Endothelial cell of umbilical vein (primary cell): Measurements from ENCODE around the gene ZNF148. TPM values are rescaled to one million over a fixed set of nuclear protein-coding genes. Genes with fewer than 3 reads are reported as not detected.

ENCODE experiments used
- BruUV-seq: library from RNA; stranded (reverse); fragments of 400-500 nt; replicated peaks from 2 replicates; lab custom pipeline; 2021; lab: Mats Ljungman, UMichigan
- CTCF ChIA-PET: fragments of 300-600, 350-600 bp; sonication (Branson Sonifier 250); formaldehyde crosslinking; loops from one replicate; lab custom pipeline; 2021; ENCODE audit warnings: antibody characterized with exemption, inconsistent platforms; lab: Charles Lee
- POLR2A ChIA-PET: fragments of 300-600, 350-600 bp; sonication (Branson Sonifier 250); formaldehyde crosslinking; loops from one replicate; lab custom pipeline; 2021; ENCODE audit warnings: antibody characterized with exemption, inconsistent platforms; lab: Charles Lee
- DNase-seq: peaks from one replicate; pipeline ENCODE4 v3.0.0-alpha.2; 2011; ENCODE audit warnings: low read depth, low spot score
- FAIRE-seq: peaks from 2 replicates; lab custom pipeline; 2011; peaks lifted over from hg19 to GRCh38; lab: Jason Lieb, UNC
- H2AFZ ChIP-seq: 2 replicates; pipeline ENCODE4 v1.6.0; 2012; ENCODE audit warnings: low read depth, low read length, control low read depth, inconsistent platforms
- H3K27ac ChIP-seq: 2 replicates; pipeline ENCODE4 v1.5.1; 2011; ENCODE audit warnings: low read depth, mild to moderate bottlenecking, control low read depth, low read length, moderate library complexity; ENCODE audit not compliant: insufficient read depth
- H3K27me3 ChIP-seq, 2 experiments: 2 replicates each; pipeline versions ENCODE4 v1.6.0 to v1.6.1; 2011; ENCODE audit warnings: low read length in 2 of 2, mixed read lengths in 1 of 2; ENCODE audit not compliant: control insufficient read depth in 2 of 2, insufficient read depth in 2 of 2
- H3K36me3 ChIP-seq, 2 experiments: 2 replicates in 1 of 2; 3 replicates in 1 of 2; pipeline ENCODE4 v1.5.1; 2011; ENCODE audit warnings: low read length in 2 of 2, mild to moderate bottlenecking in 1 of 2, moderate library complexity in 1 of 2; ENCODE audit not compliant: control insufficient read depth in 2 of 2, insufficient read depth in 2 of 2; ENCODE audit errors: extremely low read depth in 1 of 2
- H3K4me1 ChIP-seq: 3 replicates; pipeline ENCODE4 v1.5.1; 2011; ENCODE audit warnings: mild to moderate bottlenecking, low read length; ENCODE audit not compliant: control insufficient read depth, insufficient read depth; ENCODE audit errors: extremely low read depth
- H3K4me2 ChIP-seq: 2 replicates; pipeline ENCODE4 v1.6.1; 2011; ENCODE audit warnings: low read length, control low read depth, mixed read lengths; ENCODE audit not compliant: insufficient read depth
- H3K4me3 ChIP-seq, 3 experiments: fragments of 200-600 bp in 1 of 3; sonication (generic), shearing (Covaris generic) in 1 of 3; replicated peaks in 1 of 3; 2 replicates each; pipeline ENCODE4 v1.5.1; 2011 to 2016; ENCODE audit warnings: control low read depth in 3 of 3, low read length in 3 of 3, mild to moderate bottlenecking in 2 of 3, inconsistent platforms in 1 of 3, low read depth in 1 of 3, moderate library complexity in 1 of 3; ENCODE audit not compliant: insufficient read depth in 1 of 3
- H3K79me2 ChIP-seq: 2 replicates; pipeline ENCODE4 v1.6.0; 2012; ENCODE audit warnings: low read length, inconsistent platforms; ENCODE audit not compliant: control insufficient read depth, insufficient read depth
- H3K9ac ChIP-seq: replicated peaks from 2 replicates; pipeline ENCODE3; 2011; ENCODE audit warnings: low read length, control low read depth; ENCODE audit not compliant: insufficient read depth; ENCODE audit errors: extremely low read depth
- H3K9me1 ChIP-seq: replicated peaks from 3 replicates; pipeline ENCODE4 v1.6.0; 2011; ENCODE audit warnings: mild to moderate bottlenecking, low read length; ENCODE audit not compliant: control insufficient read depth, insufficient read depth; ENCODE audit errors: extremely low read depth
- H3K9me3 ChIP-seq: replicated peaks from 2 replicates; pipeline ENCODE4 v1.5.1; 2012; ENCODE audit warnings: low read length, inconsistent platforms; ENCODE audit not compliant: control insufficient read depth, insufficient read depth
- H4K20me1 ChIP-seq: replicated peaks from 2 replicates; pipeline ENCODE3; 2011; ENCODE audit warnings: mild to moderate bottlenecking, low read length; ENCODE audit not compliant: control insufficient read depth, insufficient read depth; ENCODE audit errors: extremely low read depth
- EZH2 ChIP-seq: IDR thresholded peaks from 2 replicates; pipeline ENCODE4 v1.6.1; 2012; ENCODE audit warnings: borderline replicate concordance, low read depth, mild to moderate bottlenecking, moderate library complexity, low read length, inconsistent platforms; ENCODE audit not compliant: severe bottlenecking
- FOS ChIP-seq: IDR thresholded peaks from 2 replicates; pipeline ENCODE4 v1.6.1; 2011; ENCODE audit warnings: mild to moderate bottlenecking, low read length, moderate library complexity, borderline replicate concordance; ENCODE audit not compliant: insufficient read depth
- GATA2 ChIP-seq: IDR thresholded peaks from 2 replicates; pipeline ENCODE4 v1.7.0; 2011; ENCODE audit warnings: low read depth, mild to moderate bottlenecking, moderate library complexity, mixed read lengths, low read length; ENCODE audit not compliant: insufficient read length, insufficient read depth
- JUN ChIP-seq: IDR thresholded peaks from 2 replicates; pipeline ENCODE4 v1.6.1; 2011; ENCODE audit warnings: borderline replicate concordance, low read depth; ENCODE audit not compliant: insufficient read length, insufficient read depth
- MAX ChIP-seq: IDR thresholded peaks from 2 replicates; pipeline ENCODE4 v1.6.1; 2011; ENCODE audit not compliant: insufficient read depth, insufficient read length
- MYC ChIP-seq: IDR thresholded peaks from one replicate; pipeline ENCODE4 v1.6.1; 2011; ENCODE audit warnings: mild to moderate bottlenecking, low read depth, low read length
- POLR2A ChIP-seq: IDR thresholded peaks from 2 replicates; pipeline ENCODE4 v1.6.1; 2012; ENCODE audit warnings: low read depth, mild to moderate bottlenecking, control low read depth, low read length
- POLR2AphosphoS5 ChIP-seq: IDR thresholded peaks from 2 replicates; pipeline ENCODE4 v1.6.1; 2012; ENCODE audit warnings: low read depth, mild to moderate bottlenecking, control low read depth, low read length, moderate library complexity; ENCODE audit not compliant: insufficient read depth
- dilution Hi-C: fragments of 300-500 bp; cut with MboI; formaldehyde crosslinking; loops from one replicate; pipeline ENCODE4 v1.15.0; 2019; ENCODE audit warnings: low sequenced_read_pairs; ENCODE audit not compliant: extremely low pct_ligation_motif_present
- intact Hi-C: fragments of 100-400 bp; cut with micrococcal nuclease; formaldehyde crosslinking; loops from one replicate; pipeline ENCODE4 v1.10.0; 2022
- polyA plus RNA-seq, 4 experiments: library from polyadenylated mRNA; depleted of rRNA in 3 of 4; stranded (reverse) in 3 of 4; unstranded in 1 of 4; fragments of >200 nt; gene quantifications; 2 replicates each; pipeline versions ENCODE4 v1.2.1 to v1.2.3, GENCODE V29; 2011 to 2012; ENCODE audit warnings: missing spikeins in 1 of 4
- total RNA-seq: library from RNA; stranded (reverse); gene quantifications from 2 replicates; pipeline ENCODE4 v1.2.3, GENCODE V29; 2021
- TF ChIP-seq, protein P1 (sequence below), 2 donors: IDR thresholded peaks; 1 replicate in 1 of 2; 2 replicates in 1 of 2; pipeline ENCODE4 v1.5.1; 2011; ENCODE audit warnings: low read length in 2 of 2, mild to moderate bottlenecking in 2 of 2, moderate library complexity in 2 of 2, control low read depth in 1 of 2, inconsistent platforms in 1 of 2, low read depth in 1 of 2; ENCODE audit not compliant: insufficient read depth in 1 of 2; ENCODE audit errors: extremely low read depth in 1 of 2

The ZNF148 gene
- total and polyA plus RNA-seq, 2 donors (not counting 3 experiments of a cell fraction or from before 2014, with no cell fraction given) = 8.0 to 41.3 TPM

- Histone ChIP-seq H2AFZ (no peak overlapping the region), H3K36me3 (no peaks in the 10 kb centered on the region), H3K79me2 (no peaks in the 10 kb centered on the region), H3K9ac (no peak overlapping the region), H3K27me3 (no peaks in the 10 kb centered on the region), H3K4me2 (no peak overlapping the region), H4K20me1 (no peaks in the 10 kb centered on the region), H3K4me3 (no peak overlapping the region), H3K9me3 (no peaks in the 10 kb centered on the region), H3K4me1 (no peaks in the 10 kb centered on the region), H3K27ac (no peak overlapping the region), H3K9me1 (no peaks in the 10 kb centered on the region)
- CTCF ChIA-PET = no interaction called here
- TF ChIP-seq POLR2AphosphoS5 = no peak
- TF ChIP-seq POLR2A = no peak
- TF ChIP-seq JUN = no peak
- no peak for TF ChIP-seq GATA2
- no peak for TF ChIP-seq EZH2
- no peak for TF ChIP-seq MAX
- TF ChIP-seq, protein P1, sequence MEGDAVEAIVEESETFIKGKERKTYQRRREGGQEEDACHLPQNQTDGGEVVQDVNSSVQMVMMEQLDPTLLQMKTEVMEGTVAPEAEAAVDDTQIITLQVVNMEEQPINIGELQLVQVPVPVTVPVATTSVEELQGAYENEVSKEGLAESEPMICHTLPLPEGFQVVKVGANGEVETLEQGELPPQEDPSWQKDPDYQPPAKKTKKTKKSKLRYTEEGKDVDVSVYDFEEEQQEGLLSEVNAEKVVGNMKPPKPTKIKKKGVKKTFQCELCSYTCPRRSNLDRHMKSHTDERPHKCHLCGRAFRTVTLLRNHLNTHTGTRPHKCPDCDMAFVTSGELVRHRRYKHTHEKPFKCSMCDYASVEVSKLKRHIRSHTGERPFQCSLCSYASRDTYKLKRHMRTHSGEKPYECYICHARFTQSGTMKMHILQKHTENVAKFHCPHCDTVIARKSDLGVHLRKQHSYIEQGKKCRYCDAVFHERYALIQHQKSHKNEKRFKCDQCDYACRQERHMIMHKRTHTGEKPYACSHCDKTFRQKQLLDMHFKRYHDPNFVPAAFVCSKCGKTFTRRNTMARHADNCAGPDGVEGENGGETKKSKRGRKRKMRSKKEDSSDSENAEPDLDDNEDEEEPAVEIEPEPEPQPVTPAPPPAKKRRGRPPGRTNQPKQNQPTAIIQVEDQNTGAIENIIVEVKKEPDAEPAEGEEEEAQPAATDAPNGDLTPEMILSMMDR (IDR thresholded peaks at IDR 0.05; ENCODE audit: extremely low read depth in 1 of 2, insufficient read depth in 1 of 2, low read depth in 1 of 2, low read length in 2 of 2) = no peak
- no peak for TF ChIP-seq FOS
- TF ChIP-seq MYC = no peak
- intact Hi-C loops = no loop called here
- dilution Hi-C loops = no loop called here
- no peak for FAIRE-seq
- POLR2A ChIA-PET = no interaction called here
- no TSS peak for BruUV-seq
- no peak for DNase-seq
Observed at GRCh38 chr3:125200731-125201139, 174.4 kb downstream of the ZNF148 start.
